HG03066 (cell line): ENCODE data around the gene GASK1A.

Experiments used
- ATAC-seq: cut with Tn5 transposase; IDR thresholded peaks from one replicate; pipeline ENCODE4 v1.9.1; 2021; ENCODE audit warnings: low read depth; ENCODE audit not compliant: unreplicated experiment

GASK1A gene

GRCh38 chr3:42982645-42983412 is 3.7 kb downstream of the GASK1A start:
- no peak for ATAC-seq

DNA sequence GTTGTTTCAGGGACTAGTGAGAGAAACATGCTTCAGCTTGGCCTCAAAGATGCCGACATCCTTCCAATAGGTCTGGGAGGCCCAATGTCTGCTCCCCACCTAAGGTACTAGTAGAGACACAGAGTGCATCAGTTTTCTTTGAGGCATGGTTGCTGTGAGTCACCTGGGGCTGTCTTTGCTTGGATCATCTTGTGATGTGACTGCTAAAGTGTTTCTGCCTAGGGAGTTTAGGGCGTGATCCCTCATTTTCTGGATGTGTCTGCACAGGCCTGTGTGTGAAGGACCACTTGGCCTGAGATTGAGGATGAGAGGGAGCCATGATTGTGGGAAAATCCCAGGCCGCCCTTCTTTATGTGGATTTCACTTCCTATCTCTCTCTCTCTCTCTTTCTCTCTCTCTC is 4.8 kb downstream of the GASK1A start:
- no peak for ATAC-seq

- no peak for ATAC-seq
These were observed 5.6 kb downstream of the GASK1A start for GRCh38 chr3:42984701-42985100.

GRCh38 chr3:42988097-42988496 is 9.0 kb downstream of the GASK1A start:
- ATAC-seq: no peak

DNA sequence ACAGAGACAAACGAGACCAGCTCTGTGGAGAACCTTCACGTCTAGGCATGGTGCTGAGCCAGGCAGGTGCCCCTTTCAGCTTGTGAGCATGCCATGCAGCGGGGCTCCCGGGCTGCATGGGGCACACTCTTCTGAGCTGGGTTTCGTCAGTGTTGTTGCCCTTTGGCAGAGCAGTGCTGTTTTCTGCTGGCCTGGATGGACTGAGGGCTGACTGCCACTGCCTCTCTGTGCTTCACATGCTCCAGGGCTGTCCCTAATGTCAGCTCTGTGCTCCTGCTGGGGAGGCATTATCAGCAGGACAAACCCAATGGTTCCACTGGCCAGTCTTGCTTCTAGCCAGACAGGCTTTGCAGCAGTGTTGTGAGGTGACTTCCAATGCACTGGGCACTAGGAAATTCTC is 9.5 kb downstream of the GASK1A start:
- no peak for ATAC-seq

DNA sequence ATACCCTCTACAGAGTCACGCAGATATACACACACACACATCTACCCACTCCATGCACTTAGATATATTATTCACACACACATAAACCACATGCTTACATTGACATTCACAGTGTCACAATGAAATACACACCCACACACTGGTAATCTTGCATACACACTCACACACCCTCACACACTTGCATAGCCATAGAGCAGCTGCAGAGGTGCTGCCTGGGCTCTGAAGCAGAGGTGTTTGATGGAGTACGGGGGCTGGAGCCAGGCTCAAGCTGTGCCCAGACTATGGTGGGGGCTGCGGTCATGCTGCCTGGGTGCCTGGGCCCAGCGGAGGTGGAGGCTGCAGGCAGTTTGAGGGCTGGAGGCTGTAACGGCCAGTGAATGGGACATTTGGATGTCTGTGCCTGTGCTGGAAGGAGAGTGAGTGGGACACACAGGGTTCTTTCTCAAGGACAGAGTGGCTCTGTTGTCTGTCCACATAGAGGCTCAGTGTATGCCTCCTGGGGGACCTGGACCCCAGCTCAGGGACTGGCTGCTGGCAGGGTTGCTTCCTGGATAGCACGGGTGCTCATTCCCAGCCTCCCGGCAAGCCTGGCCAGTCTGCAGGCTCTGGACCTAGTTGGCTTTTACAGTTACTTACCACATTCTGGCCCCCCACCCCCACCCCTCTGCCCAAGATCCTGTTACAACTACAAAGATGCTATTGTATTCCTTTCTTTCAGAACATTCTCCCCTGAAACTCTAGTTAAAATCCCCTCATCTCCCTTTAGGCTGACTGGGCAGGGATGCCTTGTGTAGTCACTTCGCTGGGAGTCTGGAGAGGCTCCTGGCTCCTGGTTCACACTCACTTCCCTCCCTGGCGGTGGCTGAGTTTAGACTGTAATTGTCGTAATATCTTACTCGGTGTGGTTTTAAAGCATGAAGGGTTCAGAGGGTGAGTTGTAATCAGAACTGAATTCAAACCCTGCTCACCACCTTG is 12.5 kb downstream of the GASK1A start:
- ATAC-seq: no peak

GRCh38 chr3:42994595-42994994 is 15.5 kb downstream of the GASK1A start:
- ATAC-seq: no peak

DNA sequence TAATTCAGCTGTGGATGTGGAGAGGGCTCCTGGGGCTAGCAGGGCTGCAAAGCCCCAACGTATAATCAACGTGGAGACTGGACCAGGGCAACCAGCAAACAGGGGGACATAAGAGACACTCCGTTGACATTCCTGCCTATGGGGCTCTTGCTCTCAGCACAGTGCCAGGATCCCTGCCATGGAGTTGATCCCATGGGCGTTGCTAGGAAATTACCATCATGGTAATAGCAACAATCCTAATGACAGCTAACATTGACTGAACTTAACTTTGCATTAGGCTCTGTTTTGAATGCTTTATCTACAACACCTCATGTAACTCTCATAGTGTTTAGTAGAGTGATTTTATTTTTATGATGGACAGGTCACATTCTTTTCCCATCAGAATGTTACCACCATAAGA is 16.9 kb downstream of the GASK1A start:
- no peak for ATAC-seq

- no peak for ATAC-seq
These were observed 17.5 kb downstream of the GASK1A start for GRCh38 chr3:42996633-42997075.

DNA sequence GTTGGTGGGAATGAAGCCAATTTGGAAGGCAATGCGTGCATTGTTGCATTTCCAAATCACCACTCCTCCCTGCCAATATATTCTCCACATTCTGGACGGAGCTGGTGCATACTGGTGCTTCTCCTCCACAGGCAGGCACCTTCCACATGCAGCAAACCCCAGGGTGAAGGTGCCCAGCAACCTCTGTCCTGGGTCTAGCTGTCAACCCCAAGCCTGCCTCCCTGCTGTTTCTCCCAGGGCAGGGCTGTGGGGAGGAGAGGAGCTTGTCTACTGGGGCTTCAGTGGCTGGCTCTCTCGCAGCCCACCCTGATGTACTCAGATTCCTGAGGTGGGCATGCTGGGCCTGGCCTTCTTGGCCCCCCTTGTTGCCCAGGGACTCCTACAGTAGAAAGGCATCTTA is 20.1 kb downstream of the GASK1A start:
- ATAC-seq: no peak

DNA sequence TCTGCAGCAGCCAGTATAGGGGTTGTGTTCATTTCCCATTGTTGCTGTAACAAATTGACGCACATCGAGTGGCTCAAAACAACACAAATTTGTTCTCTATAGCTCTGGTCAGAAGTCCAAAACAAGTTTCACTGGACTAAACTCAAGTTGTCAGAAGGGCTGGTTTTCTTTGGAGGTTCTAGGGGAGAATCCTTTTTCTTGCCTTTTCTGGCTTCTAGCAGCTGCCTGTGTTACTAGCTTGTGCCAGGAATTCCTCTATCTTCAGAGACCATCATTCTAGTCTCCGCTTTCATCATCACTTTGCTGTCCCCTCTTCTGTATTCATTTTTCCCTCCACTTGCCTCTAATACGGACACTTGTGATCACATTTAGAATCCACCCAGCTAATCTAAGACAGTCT is 20.5 kb downstream of the GASK1A start:
- no peak for ATAC-seq

DNA sequence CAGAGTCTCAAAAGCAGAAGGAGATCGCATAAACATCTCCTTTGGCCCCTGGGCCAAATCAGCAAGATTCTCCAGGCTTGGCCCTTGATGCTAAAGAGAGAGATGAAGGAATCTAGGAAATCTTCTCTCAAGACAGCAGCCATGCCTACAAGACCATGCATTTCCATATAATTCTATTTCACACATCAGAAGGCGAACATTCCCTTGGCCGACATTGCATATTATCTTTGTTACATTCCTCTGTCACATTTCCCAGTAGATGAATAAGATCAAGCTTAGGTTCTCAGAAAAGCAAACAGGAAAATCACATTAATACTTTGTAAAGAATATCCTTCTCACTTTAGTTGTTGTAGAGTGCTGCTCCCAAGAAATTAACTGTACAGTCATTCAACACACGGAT is 21.3 kb downstream of the GASK1A start:
- no peak for ATAC-seq

- ATAC-seq: no peak
These were observed 22.0 kb downstream of the GASK1A start for GRCh38 chr3:43001094-43001553.

DNA sequence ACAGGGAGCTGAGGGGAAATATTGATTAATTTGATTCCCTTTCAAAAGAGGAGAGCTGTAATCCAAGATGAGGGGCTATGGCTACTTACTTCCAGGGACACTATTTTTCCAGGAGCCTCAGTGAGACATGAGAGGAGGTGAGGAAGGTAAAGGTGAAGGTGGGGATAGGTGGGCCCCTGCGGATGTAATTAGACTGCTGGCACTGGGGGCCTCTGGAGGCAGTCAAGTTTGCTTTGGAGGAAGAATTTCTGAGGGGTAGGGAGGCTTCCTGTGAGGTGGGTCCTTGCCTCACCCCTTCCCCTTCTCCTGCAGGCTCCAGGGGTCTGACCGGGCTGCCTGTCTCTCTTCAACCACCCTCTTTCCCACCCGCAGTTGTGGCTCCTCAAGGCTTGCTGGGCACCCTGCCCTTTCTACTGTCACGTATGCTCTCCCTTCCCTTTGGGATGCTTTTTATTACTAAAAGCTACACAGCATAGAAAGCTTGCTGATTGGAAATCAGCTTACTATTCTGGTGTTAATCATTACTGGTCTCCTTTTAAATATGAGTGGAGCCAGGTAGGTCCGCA is 22.5 kb downstream of the GASK1A start:
- ATAC-seq: no peak

- no peak for ATAC-seq
These were observed 25.2 kb downstream of the GASK1A start for GRCh38 chr3:43004282-43004681.

DNA sequence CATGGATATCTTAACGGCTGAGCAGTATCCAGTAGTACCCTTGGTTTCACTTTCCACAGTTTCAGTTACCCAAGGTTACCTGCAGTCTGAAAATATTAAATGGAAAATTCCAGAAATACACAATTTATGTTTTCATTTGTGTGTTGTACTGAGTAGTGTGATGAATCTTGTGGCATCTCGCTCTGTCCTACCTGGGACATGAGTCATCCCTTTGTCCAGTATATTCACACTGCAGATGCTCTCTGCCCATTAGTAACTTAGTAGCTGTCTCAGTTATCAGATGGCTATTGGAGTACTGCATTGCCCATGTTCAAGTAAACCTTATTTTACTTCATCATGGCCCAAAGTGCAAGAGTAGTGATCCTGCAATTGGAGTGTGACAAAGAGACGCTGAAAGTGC is 26.1 kb downstream of the GASK1A start:
- no peak for ATAC-seq

DNA sequence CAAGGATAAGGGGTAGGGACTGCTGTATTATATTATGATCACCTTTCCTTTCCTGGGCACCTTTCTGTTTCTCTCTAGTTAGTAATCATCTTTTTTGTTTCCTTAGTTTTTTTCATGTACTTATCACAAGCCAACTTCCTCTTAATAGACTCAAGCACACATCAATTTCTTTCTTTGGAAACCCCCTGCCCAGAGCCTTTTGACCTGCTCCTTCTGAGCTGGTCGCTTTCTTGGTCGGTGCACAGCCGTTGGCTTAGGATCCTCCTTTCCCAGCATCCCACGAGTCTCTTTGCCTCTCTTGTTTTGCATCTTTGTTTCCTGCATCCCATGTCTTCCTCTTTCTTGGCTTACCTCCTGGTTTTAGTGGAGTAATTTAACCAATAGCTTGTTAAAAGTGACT is 26.9 kb downstream of the GASK1A start:
- no peak for ATAC-seq

DNA sequence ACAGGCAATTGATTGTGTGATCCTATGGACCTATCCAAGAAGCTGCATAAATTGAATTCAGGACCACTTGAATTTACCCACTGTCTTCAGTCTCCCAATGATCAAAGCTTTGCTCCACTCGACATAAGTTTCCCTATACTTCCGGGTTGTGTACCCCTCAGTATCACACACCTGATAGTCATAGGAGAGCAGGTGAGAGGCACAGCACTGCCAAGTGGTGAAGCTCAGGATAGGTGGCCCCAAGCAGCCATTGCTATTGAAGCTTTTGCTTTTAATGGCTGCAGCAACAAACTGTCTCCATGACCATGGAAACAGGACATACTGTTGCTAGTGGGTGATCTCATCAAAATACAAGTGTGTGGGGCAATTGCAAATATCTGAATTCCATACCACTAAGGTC is 27.7 kb downstream of the GASK1A start:
- no peak for ATAC-seq

GRCh38 chr3:43009547-43009946 is 30.4 kb downstream of the GASK1A start:
- ATAC-seq: no peak

DNA sequence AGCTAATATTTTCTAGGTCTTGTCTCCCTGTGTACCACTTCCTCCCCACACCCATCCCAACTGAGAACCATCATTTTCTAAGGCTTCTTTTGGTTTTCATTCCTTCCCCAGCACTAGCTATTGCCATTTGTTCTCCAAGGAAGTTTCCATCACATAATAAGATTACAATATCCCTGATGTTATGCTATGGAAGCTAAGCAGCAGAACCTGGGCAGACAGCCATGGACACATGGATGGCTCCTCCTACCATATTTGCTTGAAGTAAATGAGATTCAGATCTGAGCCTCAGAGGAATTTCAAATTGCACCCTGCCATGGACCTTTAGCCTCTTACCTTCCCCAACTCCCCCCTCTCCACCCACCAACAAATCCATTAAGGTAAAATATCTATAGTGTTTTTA is 31.5 kb downstream of the GASK1A start:
- ATAC-seq: no peak

- no peak for ATAC-seq
These were observed 32.5 kb downstream of the GASK1A start for GRCh38 chr3:43011638-43012037.
